Psoas muscle (tissue), 8 donors: ENCODE results near the gene BCL11B. TPM values are rescaled to one million over a fixed set of nuclear protein-coding genes. Genes with fewer than 3 reads are reported as not detected.

Source experiments
- ATAC-seq, 4 donors: fragments of 200-7000 bp; cut with Tn5 transposase; one replicate each; pipeline ENCODE4 v1.9.1; 2020; ENCODE audit warnings: moderate library complexity in 3 of 4, mild to moderate bottlenecking in 2 of 4
- DNase-seq, 2 donors: peaks; one replicate each; pipeline ENCODE4 v3.0.0-alpha.2; 2020
- H3K27ac ChIP-seq: fragments of 200-600 bp; one replicate; pipeline ENCODE4 v1.8.0; 2022
- H3K27me3 ChIP-seq, 3 donors: fragments of 200-600 bp in 1 of 3; one replicate each; pipeline versions ENCODE4 v1.6.1 to v1.8.0; 2013 to 2022; ENCODE audit warnings: low read length in 2 of 3, mild to moderate bottlenecking in 2 of 3, moderate library complexity in 1 of 3; ENCODE audit not compliant: insufficient read depth in 3 of 3
- H3K36me3 ChIP-seq, 2 donors: fragments of 200-600 bp in 1 of 2; one replicate each; pipeline versions ENCODE4 v1.6.1 to v1.8.0; 2013 to 2022; ENCODE audit warnings: low read depth in 1 of 2, mild to moderate bottlenecking in 1 of 2, moderate library complexity in 1 of 2; ENCODE audit not compliant: insufficient read depth in 1 of 2
- H3K4me1 ChIP-seq: fragments of 200-600 bp; one replicate; pipeline ENCODE4 v1.8.0; 2022
- H3K4me3 ChIP-seq: fragments of 200-600 bp; one replicate; pipeline ENCODE4 v1.8.0; 2022; ENCODE audit warnings: mild to moderate bottlenecking
- H3K9me3 ChIP-seq: fragments of 200-600 bp; one replicate; pipeline ENCODE4 v1.8.0; 2022
- CTCF ChIP-seq: fragments of 200-600 bp; IDR thresholded peaks from one replicate; pipeline ENCODE4 v1.8.0; 2022; ENCODE audit warnings: antibody characterized with exemption
- WGBS, 3 donors: extraction: QIAGEN DNeasy Blood & Tissue Kit; methylation state at CpG; one replicate each; pipeline versions ENCODE4 v1.1.6 to v1.1.7; 2013; 5-methylcytosine and 5-hydroxymethylcytosine counted together
- intact Hi-C, 2 donors: fragments of 100-400 bp; cut with DNase I; formaldehyde crosslinking; loops; one replicate each; pipeline versions ENCODE4 v1.11.0 to v1.14.2; 2022
- polyA plus RNA-seq, 3 donors: library from polyadenylated mRNA; stranded (reverse); fragments of 200-250 nt; gene quantifications; one replicate each; pipeline ENCODE4 v1.2.3, GENCODE V29; 2013
- total RNA-seq, 4 donors: library from RNA; stranded (reverse); fragmentation: NEBNext Ultra II Directional in 2 of 4; extraction: Animal tissue kit (Norgen Biotek cat#: 25700) in 2 of 4; gene quantifications; one replicate each; pipeline versions ENCODE4 v1.2.1 to v1.2.4, GENCODE V29; 2021 to 2023
- donor health status: healthy with polysubstance abuse.
- donor health status: DM: no; HTN: no; CAD: no; lungs with moderate emphysema.
- donor health status: Bipolar disorder and iron deficiency.
- donor health status: healthy.
- donor health status: DM: yes; HTN: yes; CAD: no.
- donor health status: DM: no; HTN: no; CAD: no.
- donor health status: DM: no; HTN: no; CAD: no.
- donor health status: DM: yes; HTN: yes; CAD: no.

BCL11B gene
- total and polyA plus RNA-seq, 7 donors, result 0.01 to 0.34 (median 0.15) TPM; not detected in 2

- 91% methylated on average over 4 of the region's 4 CpGs for WGBS, 3 donors
- Histone ChIP-seq H3K4me1 (no peaks in the 10 kb centered on the region), H3K9me3 (no peaks in the 10 kb centered on the region), H3K27ac (no peak overlapping the region), H3K36me3 (no peaks in the 10 kb centered on the region), H3K27me3 (peaks cover 2 to 7% (median 3%) of the 10 kb centered on the region in 3 donors), H3K4me3 (no peak overlapping the region)
- no peak for ATAC-seq
- DNase-seq, result no peak
- no peak for TF ChIP-seq CTCF
- intact Hi-C loops, result no loop called here
Measured at GRCh38 chr14:99166506-99166905, 105.5 kb downstream of the BCL11B start.

GRCh38 chr14:99164712-99165111 lies 107.3 kb downstream of the BCL11B start:
- no peak for ATAC-seq
- TF ChIP-seq CTCF, result no peak
- H3K27ac ChIP-seq, result no peak overlapping the region
- no peaks in the 10 kb centered on the region for H3K9me3 ChIP-seq
- intact Hi-C loops, result no loop called here
- WGBS, 3 donors, result 34 to 44% (median 42%) methylated on average over 5 of the region's 5 CpGs
- no peaks in the 10 kb centered on the region for H3K36me3 ChIP-seq
- no peak overlapping the region for H3K4me3 ChIP-seq
- H3K4me1 ChIP-seq, result no peaks in the 10 kb centered on the region
- DNase-seq, result no peak
- H3K27me3 ChIP-seq, result peaks cover 3 to 7% (median 4%) of the 10 kb centered on the region in 3 donors

- 88 to 89% (median 88%) methylated on average over 3 of the region's 3 CpGs for WGBS, 3 donors
- H3K27me3 ChIP-seq, result peaks cover 3 to 7% (median 4%) of the 10 kb centered on the region in 3 donors
Measured at GRCh38 chr14:99163446-99163845, 108.6 kb downstream of the BCL11B start.

GRCh38 chr14:99159341-99160340 lies 112.4 kb downstream of the BCL11B start:
- H3K27me3 ChIP-seq, result peaks cover 0 to 3% (median 1%) of the 10 kb centered on the region in 3 donors
- H3K4me1 ChIP-seq, result peaks cover 11% of the 10 kb centered on the region
- H3K27ac ChIP-seq, result no peak overlapping the region
- no peaks in the 10 kb centered on the region for H3K9me3 ChIP-seq
- intact Hi-C loops, result no loop called here
- 78 to 82% (median 79%) methylated on average over 18 to 22 of the region's 22 CpGs for WGBS, 3 donors
- TF ChIP-seq CTCF, result no peak
- H3K36me3 ChIP-seq, result no peaks in the 10 kb centered on the region
- no peak for DNase-seq
- ATAC-seq, result no peak
- H3K4me3 ChIP-seq, result no peak overlapping the region

More at GRCh38 chr14:99163446-99163845, 108.6 kb downstream of the BCL11B start:
- Histone ChIP-seq H3K4me1 (no peaks in the 10 kb centered on the region), H3K4me3 (no peak overlapping the region), H3K9me3 (no peaks in the 10 kb centered on the region), H3K36me3 (no peaks in the 10 kb centered on the region), H3K27ac (no peak overlapping the region)
- no peak for TF ChIP-seq CTCF
- intact Hi-C loops, result no loop called here
- ATAC-seq, result no peak
- no peak for DNase-seq
